K562 (cell line): ENCODE measurements around the gene SLC1A5.

Experiments
- ATF7 ChIP-seq: fragments of 450-650 bp; IDR thresholded peaks from 2 replicates; pipeline ENCODE4 v1.7.1; 2014; ENCODE audit warnings: mild to moderate bottlenecking, moderate library complexity
- CTCF ChIP-seq, 3 experiments: IDR thresholded peaks in 2 of 3; conservative IDR thresholded peaks in 1 of 3; 2 replicates each; pipeline ENCODE4 v1.5.1; 2011 to 2012; ENCODE audit warnings: low read length in 3 of 3, mild to moderate bottlenecking in 3 of 3, control low read depth in 2 of 3, improper control_type of control experiment in 1 of 3, inconsistent platforms in 1 of 3, low read depth in 1 of 3, mixed read lengths in 1 of 3, moderate library complexity in 1 of 3; ENCODE audit not compliant: insufficient read depth in 2 of 3
- EP300 ChIP-seq: IDR thresholded peaks from 2 replicates; pipeline ENCODE4 v1.6.1; 2012; ENCODE audit warnings: low read length, improper control_type of control experiment
- FOSL1 ChIP-seq: fragments of 200-800 bp; sonication (Bioruptor generic); conservative IDR thresholded peaks from 2 replicates; pipeline ENCODE4 v1.6.1; 2016; ENCODE audit warnings: missing genetic modification characterization, missing compliant biosample characterization
- GABPA ChIP-seq: fragments of 200-800 bp; sonication (Bioruptor generic); conservative IDR thresholded peaks from 2 replicates; pipeline ENCODE4 v1.6.1; 2016; ENCODE audit warnings: low read depth, missing genetic modification characterization, missing compliant biosample characterization
- NFIC ChIP-seq: fragments of 450-650 bp; IDR thresholded peaks from 2 replicates; pipeline ENCODE4 v1.6.1; 2017; ENCODE audit warnings: mild to moderate bottlenecking, inconsistent platforms
- POLR2A ChIP-seq: fragments of 450-650 bp; conservative IDR thresholded peaks from 2 replicates; pipeline ENCODE4 v1.6.1; 2016
- POLR2AphosphoS5 ChIP-seq: IDR thresholded peaks from 2 replicates; pipeline ENCODE4 v1.6.1; 2011; ENCODE audit warnings: mild to moderate bottlenecking, low read depth, low read length, moderate library complexity; ENCODE audit not compliant: control insufficient read depth, insufficient read depth
- POU5F1 ChIP-seq: fragments of 150-350 bp; IDR thresholded peaks from 2 replicates; pipeline ENCODE4 v1.6.1; 2014; ENCODE audit warnings: borderline replicate concordance, low read length, low read depth, mild to moderate bottlenecking; ENCODE audit not compliant: partially characterized antibody
- ZNF75A ChIP-seq: fragments of 450-650 bp; formaldehyde crosslinking; IDR thresholded peaks from 2 replicates; pipeline ENCODE4 v1.4.0; 2020; ENCODE audit warnings: mild to moderate bottlenecking

- TF ChIP-seq POLR2AphosphoS5, result no peak
- no peak for TF ChIP-seq EP300
- no peak for TF ChIP-seq POU5F1
- no peak for TF ChIP-seq GABPA (tag)
- TF ChIP-seq POLR2A, result no peak
- TF ChIP-seq CTCF (IDR thresholded peaks at IDR 0.05 in 2 of 3, conservative IDR thresholded peaks at IDR 0.05 in 1 of 3; ENCODE audit: insufficient read depth in 2 of 3, low read depth in 1 of 3, low read length in 3 of 3), result no peak
- no peak for TF ChIP-seq FOSL1 (tag)
- TF ChIP-seq ATF7, result no peak
- TF ChIP-seq ZNF75A (CRISPR knock-in tag), result no peak
- TF ChIP-seq NFIC, result no peak
Measured at GRCh38 chr19:46755853-46756543, 32.4 kb downstream of the SLC1A5 start.
